Measurements from ENCODE around the gene SMIM41.

DNA sequence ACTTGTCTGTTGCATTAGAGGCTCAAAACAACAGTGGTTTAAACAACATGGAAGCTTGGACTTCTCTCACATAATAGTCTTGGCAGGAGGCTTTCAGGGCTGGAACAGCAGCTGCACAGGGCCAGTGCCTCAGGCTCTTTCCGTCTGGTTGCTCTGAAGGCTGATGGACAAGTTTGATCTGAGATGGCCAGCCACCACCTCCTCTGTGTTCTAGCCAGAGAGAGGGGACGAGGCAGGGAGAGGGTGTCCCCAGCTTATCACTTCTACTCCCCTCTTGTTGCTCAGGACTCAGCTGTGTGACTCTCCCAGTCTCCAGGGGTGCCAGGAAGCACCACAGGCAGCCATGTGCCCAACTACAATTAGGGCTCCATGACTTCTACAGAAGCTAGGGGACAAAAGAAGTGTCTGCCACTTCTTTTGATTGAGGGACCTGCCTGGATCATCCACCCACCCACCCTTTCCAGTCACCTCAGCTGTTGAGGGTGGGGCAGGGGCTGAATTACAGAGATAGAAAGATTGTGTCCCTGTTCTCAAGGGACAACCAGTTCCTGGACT lies 46.6 kb downstream of the SMIM41 start:
- TF ChIP-seq, protein P1, sequence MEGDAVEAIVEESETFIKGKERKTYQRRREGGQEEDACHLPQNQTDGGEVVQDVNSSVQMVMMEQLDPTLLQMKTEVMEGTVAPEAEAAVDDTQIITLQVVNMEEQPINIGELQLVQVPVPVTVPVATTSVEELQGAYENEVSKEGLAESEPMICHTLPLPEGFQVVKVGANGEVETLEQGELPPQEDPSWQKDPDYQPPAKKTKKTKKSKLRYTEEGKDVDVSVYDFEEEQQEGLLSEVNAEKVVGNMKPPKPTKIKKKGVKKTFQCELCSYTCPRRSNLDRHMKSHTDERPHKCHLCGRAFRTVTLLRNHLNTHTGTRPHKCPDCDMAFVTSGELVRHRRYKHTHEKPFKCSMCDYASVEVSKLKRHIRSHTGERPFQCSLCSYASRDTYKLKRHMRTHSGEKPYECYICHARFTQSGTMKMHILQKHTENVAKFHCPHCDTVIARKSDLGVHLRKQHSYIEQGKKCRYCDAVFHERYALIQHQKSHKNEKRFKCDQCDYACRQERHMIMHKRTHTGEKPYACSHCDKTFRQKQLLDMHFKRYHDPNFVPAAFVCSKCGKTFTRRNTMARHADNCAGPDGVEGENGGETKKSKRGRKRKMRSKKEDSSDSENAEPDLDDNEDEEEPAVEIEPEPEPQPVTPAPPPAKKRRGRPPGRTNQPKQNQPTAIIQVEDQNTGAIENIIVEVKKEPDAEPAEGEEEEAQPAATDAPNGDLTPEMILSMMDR (IDR thresholded peaks at IDR 0.05) = no peak
- TF ChIP-seq POLR2A (IDR thresholded peaks at IDR 0.05) = no peak
